Natural killer cell treated with Interleukin-12 subunit alpha and Interleukin-12 subunit beta and Interleukin-15 and Interleukin-18, amount 100 ng/mL, for 72 hours (primary cell): ENCODE data around the gene GAL3ST2. TPM values are rescaled to one million over a fixed set of nuclear protein-coding genes. Genes with fewer than 3 reads are reported as not detected.
"Not testable (repeated sequence)": the region's sequence is repeated elsewhere in the genome, so short reads cannot be mapped to it uniquely, and the experiment has no call there.

Source experiments
- ATAC-seq, 2 donors: fragments of 150-1000 bp; cut with Tn5 transposase in 1 of 2; sonication (Bioruptor Pico), chemical (Tn5 transposase) in 1 of 2; 2 replicates each; pipeline ENCODE4 v1.10.0; 2021
- DNase-seq: peaks from one replicate; pipeline ENCODE4 v3.0.0; 2022; ENCODE audit warnings: low spot score
- H3K27ac Mint-ChIP-seq, 2 donors: 1 replicate in 1 of 2; 2 replicates in 1 of 2; pipeline ENCODE4 v1.8.0; 2022; ENCODE audit warnings: mixed read lengths in 2 of 2, mild to moderate bottlenecking in 1 of 2, moderate library complexity in 1 of 2
- H3K27me3 Mint-ChIP-seq, 2 donors: 1 replicate in 1 of 2; 2 replicates in 1 of 2; pipeline ENCODE4 v1.8.0; 2022; ENCODE audit warnings: mixed read lengths in 2 of 2
- H3K36me3 Mint-ChIP-seq: one replicate; pipeline ENCODE4 v1.8.0; 2022; ENCODE audit warnings: mixed read lengths
- H3K4me1 Mint-ChIP-seq, 2 donors: 1 replicate in 1 of 2; 2 replicates in 1 of 2; pipeline ENCODE4 v1.8.0; 2022; ENCODE audit warnings: low read depth in 2 of 2, mixed read lengths in 2 of 2, mild to moderate bottlenecking in 1 of 2
- H3K4me3 Mint-ChIP-seq: one replicate; pipeline ENCODE4 v1.8.0; 2022; ENCODE audit warnings: mixed read lengths
- H3K9me3 Mint-ChIP-seq: 2 replicates; pipeline ENCODE4 v1.8.0; 2022; ENCODE audit warnings: mixed read lengths
- total RNA-seq, 2 donors: library from RNA; stranded (reverse); gene quantifications; one replicate each; pipeline ENCODE4 v1.2.3, GENCODE V29; 2022

Gene GAL3ST2
- total RNA-seq, 2 donors from 2014 or later = 0.83 to 2.8 TPM

DNA sequence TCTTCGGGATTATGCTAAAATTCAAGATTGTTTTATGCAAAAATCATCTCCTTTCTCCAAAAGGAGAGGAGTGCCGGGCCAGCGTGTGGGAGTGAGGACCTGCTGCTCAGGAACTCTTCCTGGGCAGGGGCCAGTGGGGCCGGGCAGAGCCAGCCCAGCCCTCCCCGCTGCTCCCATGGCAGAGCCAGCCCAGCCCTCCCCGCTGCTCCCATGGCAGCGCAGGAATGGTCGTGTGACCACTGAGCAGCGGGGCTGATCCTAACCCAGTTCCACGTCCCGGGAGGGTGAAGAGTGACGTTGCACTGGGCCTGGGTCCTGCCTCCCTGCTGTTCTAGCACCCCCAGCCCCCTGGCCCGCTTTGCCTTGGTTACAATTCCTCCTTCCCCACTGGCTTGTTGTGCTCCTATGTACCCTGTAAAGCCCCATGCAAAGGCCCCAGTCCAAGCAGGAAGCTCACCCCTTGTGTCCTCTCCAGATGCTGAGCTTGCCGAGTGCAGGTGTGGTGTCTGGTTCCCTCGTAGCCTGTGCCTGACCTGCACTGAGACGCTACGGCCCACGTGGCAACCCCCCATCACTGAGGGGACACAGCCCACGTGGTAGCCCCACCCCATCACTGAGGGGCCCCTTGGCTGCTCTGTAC, 20.9 kb downstream of the GAL3ST2 start:
- H3K9me3 Mint-ChIP-seq = no peaks in the 10 kb centered on the region
- no peak overlapping the region for H3K4me3 Mint-ChIP-seq
- H3K36me3 Mint-ChIP-seq = no peaks in the 10 kb centered on the region
- DNase-seq (no peak), ATAC-seq (no peak)
- peaks cover 5 to 7% of the 10 kb centered on the region in 2 donors for H3K27me3 Mint-ChIP-seq
- H3K27ac Mint-ChIP-seq = no peak overlapping the region
- peaks cover 4 to 8% of the 10 kb centered on the region in 2 donors for H3K4me1 Mint-ChIP-seq

- Mint-ChIP-seq H3K27me3 (peaks cover 5 to 7% of the 10 kb centered on the region in 2 donors), H3K27ac (no peak overlapping the region), H3K4me1 (peaks cover 5 to 8% of the 10 kb centered on the region in 2 donors), H3K9me3 (no peaks in the 10 kb centered on the region), H3K4me3 (no peak overlapping the region), H3K36me3 (no peaks in the 10 kb centered on the region)
- DNase-seq = no peak
- ATAC-seq = no peak
Observed at GRCh38 chr2:241798081-241798630, 21.5 kb downstream of the GAL3ST2 start.

- no peaks in the 10 kb centered on the region for H3K36me3 Mint-ChIP-seq
- H3K4me1 Mint-ChIP-seq = peaks cover 5 to 6% of the 10 kb centered on the region in 2 donors
- ATAC-seq = no peak
- no peaks in the 10 kb centered on the region for H3K9me3 Mint-ChIP-seq
- peaks cover 0 to 10% of the 10 kb centered on the region in 2 donors for H3K27me3 Mint-ChIP-seq
- H3K27ac Mint-ChIP-seq = no peak overlapping the region
- no peak overlapping the region for H3K4me3 Mint-ChIP-seq
- no peak for DNase-seq
Observed at GRCh38 chr2:241798631-241799521, 22.3 kb downstream of the GAL3ST2 start.

DNA sequence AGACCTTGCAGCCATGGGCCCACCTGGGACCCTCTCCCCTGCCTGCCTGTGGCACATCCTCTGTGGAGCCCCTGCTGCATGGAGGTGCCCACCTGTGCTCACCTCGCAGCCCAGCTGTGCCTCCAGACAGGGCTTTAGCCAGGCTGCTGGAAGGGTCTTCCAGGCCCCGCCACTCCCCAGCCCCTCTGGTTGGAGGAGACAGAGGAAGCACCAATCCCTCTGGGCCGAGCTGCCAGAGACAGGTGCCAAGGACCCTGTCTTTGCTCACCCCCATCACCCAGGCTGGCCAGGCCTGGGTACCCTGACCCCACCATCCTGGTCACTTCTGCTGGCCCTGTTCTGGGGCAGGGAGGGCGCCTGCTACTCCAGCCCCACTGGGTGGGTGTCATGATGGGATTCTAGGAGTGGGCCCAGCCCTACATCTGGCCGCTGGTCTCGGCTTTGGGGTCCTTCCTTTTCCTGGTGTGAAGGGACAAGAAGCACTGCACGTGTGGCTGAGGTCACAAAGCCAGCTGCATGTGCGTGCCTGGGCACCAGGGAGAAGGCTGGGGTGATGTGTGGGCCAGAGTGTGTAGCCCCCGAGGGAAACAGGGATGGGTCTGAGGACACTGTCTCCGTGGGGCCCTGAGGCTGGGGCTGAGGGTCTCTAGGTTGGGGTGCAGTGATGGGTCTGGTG, 23.0 kb downstream of the GAL3ST2 start:
- Mint-ChIP-seq H3K4me3 (no peak overlapping the region), H3K9me3 (no peaks in the 10 kb centered on the region), H3K36me3 (no peaks in the 10 kb centered on the region), H3K27ac (no peak overlapping the region), H3K27me3 (peaks cover 0 to 10% of the 10 kb centered on the region in 2 donors), H3K4me1 (peaks cover 5 to 6% of the 10 kb centered on the region in 2 donors)
- ATAC-seq (no peak), DNase-seq (no peak)

GRCh38 chr2:241800198-241800903, 23.7 kb downstream of the GAL3ST2 start:
- ATAC-seq = not testable (repeated sequence)

GRCh38 chr2:241801611-241802420, 25.2 kb downstream of the GAL3ST2 start:
- Mint-ChIP-seq H3K4me1 (peaks cover 5 to 6% of the 10 kb centered on the region in 2 donors), H3K27ac (no peak overlapping the region), H3K4me3 (no peak overlapping the region), H3K27me3 (peaks cover 0 to 7% of the 10 kb centered on the region in 2 donors), H3K9me3 (no peaks in the 10 kb centered on the region), H3K36me3 (no peaks in the 10 kb centered on the region)
- ATAC-seq (no peak), DNase-seq (no peak)

More at GRCh38 chr2:241800198-241800903, 23.7 kb downstream of the GAL3ST2 start:
- not testable (repeated sequence) for H3K4me1 Mint-ChIP-seq, H3K9me3 Mint-ChIP-seq, H3K36me3 Mint-ChIP-seq, H3K27ac Mint-ChIP-seq, DNase-seq, H3K27me3 Mint-ChIP-seq, H3K4me3 Mint-ChIP-seq

DNA sequence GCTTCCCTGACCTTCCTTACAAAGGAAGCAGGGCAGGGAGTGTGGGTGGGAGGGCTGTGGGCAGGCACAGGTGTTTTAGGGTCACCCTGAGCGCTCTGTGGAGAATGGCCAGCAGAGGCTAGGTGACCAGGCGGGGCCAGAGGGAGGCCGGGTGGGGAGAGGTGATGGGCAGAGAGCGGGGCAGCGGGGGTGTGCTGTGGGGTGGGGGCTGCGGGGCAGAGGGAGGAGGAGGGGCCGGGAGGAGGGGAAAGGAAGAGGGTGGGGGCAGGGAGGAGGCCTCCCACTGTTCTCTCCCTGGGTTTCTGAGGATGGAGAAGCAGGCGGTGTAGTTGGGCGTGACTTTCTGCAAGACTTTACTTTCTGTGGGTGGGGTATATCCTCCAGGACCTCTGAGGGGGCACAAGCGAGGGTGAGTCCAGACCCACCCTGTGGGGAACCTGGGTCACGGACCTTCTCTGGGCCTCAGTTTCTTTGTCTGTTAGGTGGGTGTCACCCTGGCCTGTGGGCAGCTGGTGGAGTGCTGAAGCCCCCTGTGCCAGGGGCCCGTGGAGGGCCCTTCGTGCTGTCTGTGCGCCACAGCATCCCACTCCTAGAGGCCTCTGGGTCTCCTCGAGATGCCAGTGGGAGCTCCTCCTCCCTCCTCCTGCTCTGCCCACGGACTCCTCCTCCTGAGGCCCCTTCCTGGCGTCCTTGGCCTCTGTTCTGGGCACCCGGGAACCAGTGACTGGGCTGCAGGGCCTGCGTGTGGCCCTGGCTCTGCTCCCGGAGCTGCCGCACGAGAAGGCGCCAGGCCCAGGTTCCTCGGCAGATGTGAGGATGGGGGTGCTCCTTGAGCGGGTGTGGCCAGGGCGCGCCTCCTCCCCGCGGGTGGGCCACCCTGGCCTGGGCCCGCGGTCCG, 26.0 kb downstream of the GAL3ST2 start:
- Mint-ChIP-seq H3K4me1 (peaks cover 5 to 6% of the 10 kb centered on the region in 2 donors), H3K4me3 (peak overlapping the region; percentile 80), H3K36me3 (no peaks in the 10 kb centered on the region), H3K9me3 (no peaks in the 10 kb centered on the region), H3K27ac (peak overlapping the region in 1 of 2 donors; percentile 27), H3K27me3 (peaks cover 0 to 5% of the 10 kb centered on the region in 2 donors)
- DNase-seq (no peak), ATAC-seq (peak in 1 of 2 donors; percentile 25)

GRCh38 chr2:241803387-241804325, 27.0 kb downstream of the GAL3ST2 start:
- H3K27me3 Mint-ChIP-seq = peaks cover 0 to 5% of the 10 kb centered on the region in 2 donors
- no peaks in the 10 kb centered on the region for H3K36me3 Mint-ChIP-seq
- H3K9me3 Mint-ChIP-seq = no peaks in the 10 kb centered on the region
- H3K27ac Mint-ChIP-seq = peak overlapping the region in 1 of 2 donors; percentile 27
- peak overlapping the region; percentile 80 for H3K4me3 Mint-ChIP-seq
- DNase-seq (no peak), ATAC-seq (peak; percentile 77 to 83)
- peaks cover 5 to 11% of the 10 kb centered on the region in 2 donors for H3K4me1 Mint-ChIP-seq

- H3K27ac Mint-ChIP-seq = no peak overlapping the region
- peaks cover 5 to 11% of the 10 kb centered on the region in 2 donors for H3K4me1 Mint-ChIP-seq
- peak overlapping the region; percentile 47 for H3K4me3 Mint-ChIP-seq
- H3K36me3 Mint-ChIP-seq = no peaks in the 10 kb centered on the region
- ATAC-seq (peak; percentile 29 to 43), DNase-seq (no peak)
- H3K27me3 Mint-ChIP-seq = peaks cover 0 to 5% of the 10 kb centered on the region in 2 donors
- H3K9me3 Mint-ChIP-seq = no peaks in the 10 kb centered on the region
Observed at GRCh38 chr2:241804326-241805229, 28.0 kb downstream of the GAL3ST2 start.

- H3K4me3 Mint-ChIP-seq, H3K4me1 Mint-ChIP-seq, H3K36me3 Mint-ChIP-seq, H3K27ac Mint-ChIP-seq, H3K27me3 Mint-ChIP-seq, DNase-seq, ATAC-seq, H3K9me3 Mint-ChIP-seq: not testable (repeated sequence)
Observed at GRCh38 chr2:241806217-241806616, 29.6 kb downstream of the GAL3ST2 start.
